ENCODE measurements around the gene UGGT2. TPM values are rescaled to one million over a fixed set of nuclear protein-coding genes. Genes with fewer than 3 reads are reported as not detected.
"Not testable (repeated sequence)": the region's sequence is repeated elsewhere in the genome, so short reads cannot be mapped to it uniquely, and the experiment has no call there.

The UGGT2 gene
- total RNA-seq, 4 donors from 2014 or later = 20.5 to 48.6 (median 30.6) TPM

DNA sequence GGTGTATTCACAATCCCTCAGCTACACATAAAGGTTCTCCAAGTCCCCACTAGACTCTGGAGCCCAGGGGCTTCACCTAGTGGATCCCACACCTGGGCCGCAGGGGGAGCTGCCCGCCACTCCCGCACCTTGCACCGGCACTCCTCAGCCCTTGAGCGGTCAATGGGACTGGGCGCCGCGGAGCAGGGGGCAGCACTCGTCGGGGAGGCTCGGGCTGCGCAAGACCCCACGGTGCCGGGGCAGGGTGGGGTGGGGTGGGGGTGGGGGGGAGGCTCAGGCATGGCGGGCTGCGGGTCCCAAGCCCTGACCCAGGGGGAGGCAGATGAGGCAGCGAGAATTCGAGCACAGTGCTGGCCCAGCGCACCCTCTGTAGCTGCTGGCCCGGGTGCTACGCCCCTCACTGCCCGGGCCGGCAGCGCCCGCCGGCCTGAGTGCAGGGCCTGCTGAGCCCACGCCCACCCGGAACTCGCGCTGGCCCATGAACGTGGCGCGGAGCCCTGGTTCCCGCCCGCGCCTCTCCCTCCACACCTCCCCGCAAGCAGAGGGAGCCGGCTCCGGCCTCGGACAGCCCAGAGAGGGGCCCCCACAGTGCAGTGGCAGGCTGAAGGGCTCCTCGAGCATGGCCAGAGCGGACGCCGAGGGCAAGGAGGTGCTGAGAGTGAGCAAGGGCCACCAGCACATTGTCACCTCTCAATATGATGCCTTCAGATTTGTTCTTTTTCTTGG is 121.7 kb downstream of the UGGT2 start:
- Histone ChIP-seq H3K4me3 (no peak overlapping the region), H3K9me3 (peaks cover 0 to 27% (median 0%) of the 10 kb centered on the region in 4 donors), H3K27me3 (no peaks in the 10 kb centered on the region), H3K36me3 (peaks cover 18 to 34% (median 28%) of the 10 kb centered on the region in 4 donors), H3K4me1 (no peaks in the 10 kb centered on the region), H3K27ac (replicated peaks in 1 of 4) (no peak overlapping the region)
- DNase-seq (ENCODE audit: extremely low spot score) = no peak
- TF ChIP-seq EP300 (IDR thresholded peaks at IDR 0.05) (no peak), POLR2A (IDR thresholded peaks at IDR 0.05; ENCODE audit: low read depth) (no peak), POLR2AphosphoS5 (IDR thresholded peaks at IDR 0.05) (no peak)
- TF ChIP-seq, protein P1, sequence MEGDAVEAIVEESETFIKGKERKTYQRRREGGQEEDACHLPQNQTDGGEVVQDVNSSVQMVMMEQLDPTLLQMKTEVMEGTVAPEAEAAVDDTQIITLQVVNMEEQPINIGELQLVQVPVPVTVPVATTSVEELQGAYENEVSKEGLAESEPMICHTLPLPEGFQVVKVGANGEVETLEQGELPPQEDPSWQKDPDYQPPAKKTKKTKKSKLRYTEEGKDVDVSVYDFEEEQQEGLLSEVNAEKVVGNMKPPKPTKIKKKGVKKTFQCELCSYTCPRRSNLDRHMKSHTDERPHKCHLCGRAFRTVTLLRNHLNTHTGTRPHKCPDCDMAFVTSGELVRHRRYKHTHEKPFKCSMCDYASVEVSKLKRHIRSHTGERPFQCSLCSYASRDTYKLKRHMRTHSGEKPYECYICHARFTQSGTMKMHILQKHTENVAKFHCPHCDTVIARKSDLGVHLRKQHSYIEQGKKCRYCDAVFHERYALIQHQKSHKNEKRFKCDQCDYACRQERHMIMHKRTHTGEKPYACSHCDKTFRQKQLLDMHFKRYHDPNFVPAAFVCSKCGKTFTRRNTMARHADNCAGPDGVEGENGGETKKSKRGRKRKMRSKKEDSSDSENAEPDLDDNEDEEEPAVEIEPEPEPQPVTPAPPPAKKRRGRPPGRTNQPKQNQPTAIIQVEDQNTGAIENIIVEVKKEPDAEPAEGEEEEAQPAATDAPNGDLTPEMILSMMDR (IDR thresholded peaks at IDR 0.05) = no peak
- 96% methylated on average over 6 of the region's 44 CpGs for WGBS
- intact Hi-C loops (cut with DNase I) = no loop called here

DNA sequence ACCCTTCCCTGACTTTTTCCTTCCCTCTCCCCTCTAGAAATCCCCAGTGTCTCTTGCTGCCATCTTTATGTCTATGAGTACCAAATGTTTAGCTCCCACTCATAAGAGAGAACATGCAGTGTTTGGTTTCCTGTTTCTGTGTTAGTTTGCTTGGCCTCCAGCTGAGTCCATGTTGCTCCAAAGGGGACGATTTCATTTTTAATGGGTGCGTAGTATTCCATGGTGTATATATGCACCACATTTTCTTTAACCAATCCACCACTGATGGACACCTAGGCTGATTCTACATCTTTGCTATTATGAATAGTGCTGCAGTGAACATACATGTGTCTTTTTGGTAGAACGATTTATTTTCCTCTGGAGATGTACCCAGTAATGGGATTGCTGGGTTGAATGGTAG is 123.8 kb downstream of the UGGT2 start:
- H3K36me3 ChIP-seq = peaks cover 0 to 17% (median 7%) of the 10 kb centered on the region in 4 donors
- H3K9me3 ChIP-seq = peaks cover 0 to 17% (median 0%) of the 10 kb centered on the region in 4 donors
- intact Hi-C loops (cut with DNase I) = no loop called here
- no peaks in the 10 kb centered on the region for H3K4me1 ChIP-seq
- TF ChIP-seq EP300 (IDR thresholded peaks at IDR 0.05) (no peak), POLR2A (IDR thresholded peaks at IDR 0.05; ENCODE audit: low read depth) (no peak), POLR2AphosphoS5 (IDR thresholded peaks at IDR 0.05) (no peak)
- TF ChIP-seq, protein P1 (IDR thresholded peaks at IDR 0.05) = no peak
- 98% methylated on average over 3 of the region's 3 CpGs for WGBS
- DNase-seq (ENCODE audit: extremely low spot score) = no peak
- H3K27me3 ChIP-seq = no peaks in the 10 kb centered on the region
- no peak overlapping the region for H3K4me3 ChIP-seq
- no peak overlapping the region for H3K27ac ChIP-seq (replicated peaks in 1 of 4)

DNA sequence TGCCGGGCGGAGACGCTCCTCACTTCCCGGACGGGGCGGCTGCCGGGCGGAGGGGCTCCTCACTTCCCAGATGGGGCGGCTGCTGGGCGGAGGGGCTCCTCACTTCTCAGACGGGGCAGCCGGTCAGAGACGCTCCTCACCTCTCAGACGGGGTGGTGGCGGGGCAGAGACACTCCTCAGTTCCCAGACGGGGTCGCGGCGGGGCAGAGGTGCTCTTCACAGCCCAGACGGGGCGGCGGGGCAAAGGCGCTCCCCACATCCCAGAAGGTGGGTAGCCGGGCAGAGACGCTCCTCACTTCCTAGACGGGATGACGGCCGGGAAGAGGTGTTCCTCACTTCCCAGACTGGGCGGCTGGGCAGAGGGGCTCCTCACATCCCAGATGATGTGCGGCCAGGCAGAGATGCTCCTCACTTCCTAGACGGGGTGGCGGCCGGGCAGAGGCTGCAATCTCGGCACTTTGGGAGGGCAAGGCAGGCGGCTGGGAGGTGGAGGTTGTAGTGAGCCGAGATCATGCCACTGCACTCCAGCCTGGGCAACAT is 124.8 kb downstream of the UGGT2 start:
- WGBS = 91% methylated on average over 32 of the region's 36 CpGs
- Histone ChIP-seq H3K9me3 (peaks cover 0 to 17% (median 0%) of the 10 kb centered on the region in 4 donors), H3K36me3 (peaks cover 0 to 16% (median 3%) of the 10 kb centered on the region in 4 donors)
- H3K27ac ChIP-seq (replicated peaks in 1 of 4); intact Hi-C loops (cut with DNase I); H3K4me1 ChIP-seq; DNase-seq (ENCODE audit: extremely low spot score); H3K27me3 ChIP-seq; H3K4me3 ChIP-seq: not testable (repeated sequence)

DNA sequence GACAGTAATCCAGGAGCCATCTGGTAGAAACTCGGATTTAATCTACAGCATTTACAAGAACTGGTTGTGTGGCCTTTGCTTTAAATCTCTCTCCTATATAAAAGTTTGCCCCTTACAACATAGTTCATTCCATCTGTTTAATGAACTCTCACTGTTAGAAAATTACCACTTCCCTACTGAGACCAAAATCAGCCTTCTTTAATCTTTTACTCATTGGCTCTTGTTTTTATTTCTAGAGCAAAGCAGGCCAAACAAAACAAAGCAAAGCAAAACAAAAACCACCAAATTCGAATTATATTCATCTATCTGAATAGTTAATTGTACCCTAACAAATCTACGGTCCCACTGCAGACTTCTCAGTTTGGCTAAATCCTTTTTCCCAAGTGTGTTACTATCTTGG is 127.0 kb downstream of the UGGT2 start:
- TF ChIP-seq POLR2AphosphoS5 (IDR thresholded peaks at IDR 0.05) = no peak
- 71% methylated on average over 3 of the region's 3 CpGs for WGBS
- H3K9me3 ChIP-seq = peaks cover 0 to 13% (median 0%) of the 10 kb centered on the region in 4 donors
- H3K36me3 ChIP-seq = peaks cover 0 to 11% (median 3%) of the 10 kb centered on the region in 4 donors
- H3K27ac ChIP-seq (replicated peaks in 1 of 4) = no peak overlapping the region
- intact Hi-C loops (cut with DNase I) = no loop called here
- H3K27me3 ChIP-seq = no peaks in the 10 kb centered on the region
- H3K4me1 ChIP-seq = no peaks in the 10 kb centered on the region
- DNase-seq (ENCODE audit: extremely low spot score) = no peak
- H3K4me3 ChIP-seq = no peak overlapping the region

DNA sequence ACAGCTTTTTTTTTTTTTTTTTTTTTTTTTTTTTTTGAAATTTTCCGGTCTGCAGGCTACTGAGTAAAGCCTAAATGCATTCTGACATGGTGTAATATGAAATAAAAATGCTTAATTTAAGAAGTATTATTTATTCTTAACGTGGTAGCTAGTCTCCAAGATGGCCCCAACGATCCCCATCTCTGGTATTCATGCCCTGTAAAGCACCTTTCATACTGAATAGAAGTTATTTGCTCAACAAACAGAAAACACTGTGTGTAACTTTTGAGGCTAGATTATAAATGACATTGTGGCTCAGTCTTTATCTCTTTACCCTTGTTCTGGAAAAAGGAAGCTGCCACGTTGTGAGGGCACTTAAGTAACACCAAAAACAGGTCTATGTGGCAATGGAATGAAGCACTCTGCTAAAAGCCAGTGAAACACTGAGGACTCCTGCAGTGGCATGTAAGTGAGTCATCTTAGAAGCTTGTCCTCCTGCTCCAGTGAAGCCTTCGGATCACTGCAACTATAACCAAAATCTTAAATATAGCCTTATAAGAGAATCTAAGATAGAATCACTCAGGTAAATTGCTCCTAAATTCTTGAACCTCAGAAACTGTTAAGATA is 128.7 kb downstream of the UGGT2 start:
- TF ChIP-seq POLR2A (IDR thresholded peaks at IDR 0.05; ENCODE audit: low read depth) = no peak
- TF ChIP-seq, protein P1 (IDR thresholded peaks at IDR 0.05) = no peak
- no peak for TF ChIP-seq POLR2AphosphoS5 (IDR thresholded peaks at IDR 0.05)
- no peak for TF ChIP-seq EP300 (IDR thresholded peaks at IDR 0.05)
- no peak overlapping the region for H3K4me3 ChIP-seq
- H3K9me3 ChIP-seq = peaks cover 0 to 1% (median 0%) of the 10 kb centered on the region in 4 donors
- H3K4me1 ChIP-seq = no peaks in the 10 kb centered on the region
- no peak for DNase-seq (ENCODE audit: extremely low spot score)
- intact Hi-C loops (cut with DNase I) = no loop called here
- H3K27me3 ChIP-seq = no peaks in the 10 kb centered on the region
- H3K27ac ChIP-seq (replicated peaks in 1 of 4) = no peak overlapping the region
- 84% methylated on average over 5 of the region's 5 CpGs for WGBS
- H3K36me3 ChIP-seq = peaks cover 0 to 3% (median 0%) of the 10 kb centered on the region in 4 donors

Measured in esophagus muscularis mucosa (tissue), 4 donors.